ENCODE data around the gene AMPD3.

The AMPD3 gene

GRCh38 chr11:10542776-10543175 is 87.7 kb downstream of the AMPD3 start:
- H3K4me1 Mint-ChIP-seq (ENCODE audit: low read depth): peaks cover 11% of the 10 kb centered on the region
- H3K36me3 Mint-ChIP-seq (ENCODE audit: low read depth): no peaks in the 10 kb centered on the region
- H3K27me3 Mint-ChIP-seq (ENCODE audit: low read depth): peaks cover 2% of the 10 kb centered on the region
- DNase-seq (ENCODE audit: low spot score): no peak
- H3K4me3 Mint-ChIP-seq: no peak overlapping the region
- no peaks in the 10 kb centered on the region for H3K9me3 Mint-ChIP-seq
- no peak overlapping the region for H3K27ac Mint-ChIP-seq

GRCh38 chr11:10543782-10544181 is 88.7 kb downstream of the AMPD3 start:
- Mint-ChIP-seq H3K4me1 (ENCODE audit: low read depth) (peaks cover 11% of the 10 kb centered on the region), H3K27me3 (ENCODE audit: low read depth) (peaks cover 5% of the 10 kb centered on the region), H3K36me3 (ENCODE audit: low read depth) (no peaks in the 10 kb centered on the region), H3K9me3 (no peaks in the 10 kb centered on the region), H3K4me3 (no peak overlapping the region), H3K27ac (no peak overlapping the region)
- no peak for DNase-seq (ENCODE audit: low spot score)

GRCh38 chr11:10544491-10545465 is 89.7 kb downstream of the AMPD3 start:
- no peaks in the 10 kb centered on the region for H3K36me3 Mint-ChIP-seq (ENCODE audit: low read depth)
- H3K27me3 Mint-ChIP-seq (ENCODE audit: low read depth): peaks cover 5% of the 10 kb centered on the region
- no peak overlapping the region for H3K4me3 Mint-ChIP-seq
- H3K4me1 Mint-ChIP-seq (ENCODE audit: low read depth): peaks cover 8% of the 10 kb centered on the region
- no peaks in the 10 kb centered on the region for H3K9me3 Mint-ChIP-seq
- no peak overlapping the region for H3K27ac Mint-ChIP-seq
- no peak for DNase-seq (ENCODE audit: low spot score)

- Mint-ChIP-seq H3K27me3 (ENCODE audit: low read depth) (peaks cover 7% of the 10 kb centered on the region), H3K9me3 (peaks cover 4% of the 10 kb centered on the region), H3K4me1 (ENCODE audit: low read depth) (no peaks in the 10 kb centered on the region), H3K36me3 (ENCODE audit: low read depth) (no peaks in the 10 kb centered on the region), H3K4me3 (no peak overlapping the region), H3K27ac (no peak overlapping the region)
- no peak for DNase-seq (ENCODE audit: low spot score)
Observed at GRCh38 chr11:10550503-10551289, 95.6 kb downstream of the AMPD3 start.

- Mint-ChIP-seq H3K36me3 (ENCODE audit: low read depth) (no peaks in the 10 kb centered on the region), H3K4me1 (ENCODE audit: low read depth) (no peaks in the 10 kb centered on the region), H3K27me3 (ENCODE audit: low read depth) (peaks cover 9% of the 10 kb centered on the region), H3K9me3 (peaks cover 4% of the 10 kb centered on the region), H3K4me3 (no peak overlapping the region), H3K27ac (no peak overlapping the region)
- DNase-seq (ENCODE audit: low spot score): no peak
Observed at GRCh38 chr11:10551290-10551592, 96.2 kb downstream of the AMPD3 start.

GRCh38 chr11:10551845-10552352 is 96.8 kb downstream of the AMPD3 start:
- H3K36me3 Mint-ChIP-seq (ENCODE audit: low read depth): no peaks in the 10 kb centered on the region
- H3K4me3 Mint-ChIP-seq: no peak overlapping the region
- DNase-seq (ENCODE audit: low spot score): no peak
- no peaks in the 10 kb centered on the region for H3K4me1 Mint-ChIP-seq (ENCODE audit: low read depth)
- no peak overlapping the region for H3K27ac Mint-ChIP-seq
- H3K27me3 Mint-ChIP-seq (ENCODE audit: low read depth): peaks cover 13% of the 10 kb centered on the region
- peaks cover 4% of the 10 kb centered on the region for H3K9me3 Mint-ChIP-seq

- Mint-ChIP-seq H3K4me1 (ENCODE audit: low read depth) (no peaks in the 10 kb centered on the region), H3K9me3 (peaks cover 4% of the 10 kb centered on the region), H3K27me3 (ENCODE audit: low read depth) (peaks cover 15% of the 10 kb centered on the region), H3K27ac (no peak overlapping the region), H3K36me3 (ENCODE audit: low read depth) (no peaks in the 10 kb centered on the region), H3K4me3 (no peak overlapping the region)
- no peak for DNase-seq (ENCODE audit: low spot score)
Observed at GRCh38 chr11:10556590-10556989, 101.5 kb downstream of the AMPD3 start.
